ENCODE results near the gene PLEKHH1.

DNA sequence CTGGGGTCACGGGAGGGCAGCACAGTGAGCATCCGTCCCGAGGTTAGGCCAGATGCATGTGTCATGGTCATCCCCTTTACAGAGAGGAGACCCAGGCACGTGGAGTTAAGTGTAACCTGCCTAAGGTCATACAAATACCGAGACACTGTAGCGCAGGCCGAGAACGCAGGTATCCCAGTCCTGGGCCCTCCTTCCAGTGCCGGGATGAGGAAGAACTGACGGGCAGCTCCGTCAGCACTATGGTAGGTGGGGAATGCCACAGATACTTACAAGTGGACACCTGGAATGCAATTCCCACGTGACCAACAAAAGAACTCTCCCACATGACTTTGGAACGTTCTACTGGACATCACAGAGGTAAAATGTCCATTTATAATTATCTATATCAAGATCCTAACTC is 35.9 kb upstream of the PLEKHH1 start:
- TF ChIP-seq, protein P1, sequence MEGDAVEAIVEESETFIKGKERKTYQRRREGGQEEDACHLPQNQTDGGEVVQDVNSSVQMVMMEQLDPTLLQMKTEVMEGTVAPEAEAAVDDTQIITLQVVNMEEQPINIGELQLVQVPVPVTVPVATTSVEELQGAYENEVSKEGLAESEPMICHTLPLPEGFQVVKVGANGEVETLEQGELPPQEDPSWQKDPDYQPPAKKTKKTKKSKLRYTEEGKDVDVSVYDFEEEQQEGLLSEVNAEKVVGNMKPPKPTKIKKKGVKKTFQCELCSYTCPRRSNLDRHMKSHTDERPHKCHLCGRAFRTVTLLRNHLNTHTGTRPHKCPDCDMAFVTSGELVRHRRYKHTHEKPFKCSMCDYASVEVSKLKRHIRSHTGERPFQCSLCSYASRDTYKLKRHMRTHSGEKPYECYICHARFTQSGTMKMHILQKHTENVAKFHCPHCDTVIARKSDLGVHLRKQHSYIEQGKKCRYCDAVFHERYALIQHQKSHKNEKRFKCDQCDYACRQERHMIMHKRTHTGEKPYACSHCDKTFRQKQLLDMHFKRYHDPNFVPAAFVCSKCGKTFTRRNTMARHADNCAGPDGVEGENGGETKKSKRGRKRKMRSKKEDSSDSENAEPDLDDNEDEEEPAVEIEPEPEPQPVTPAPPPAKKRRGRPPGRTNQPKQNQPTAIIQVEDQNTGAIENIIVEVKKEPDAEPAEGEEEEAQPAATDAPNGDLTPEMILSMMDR (IDR thresholded peaks at IDR 0.05; ENCODE audit: poor library complexity, severe bottlenecking): no peak
- TF ChIP-seq EP300 (conservative IDR thresholded peaks at IDR 0.05; ENCODE audit: poor library complexity, severe bottlenecking) (no peak), POLR2AphosphoS5 (IDR thresholded peaks at IDR 0.05) (no peak), EZH2 (IDR thresholded peaks at IDR 0.05; ENCODE audit: borderline replicate concordance, insufficient read depth, low read length, poor library complexity, severe bottlenecking) (no peak), TAF1 (IDR thresholded peaks at IDR 0.05; ENCODE audit: low read depth) (no peak), SMC3 (conservative IDR thresholded peaks at IDR 0.05; ENCODE audit: poor library complexity) (no peak)
- TF ChIP-seq, protein P2, sequence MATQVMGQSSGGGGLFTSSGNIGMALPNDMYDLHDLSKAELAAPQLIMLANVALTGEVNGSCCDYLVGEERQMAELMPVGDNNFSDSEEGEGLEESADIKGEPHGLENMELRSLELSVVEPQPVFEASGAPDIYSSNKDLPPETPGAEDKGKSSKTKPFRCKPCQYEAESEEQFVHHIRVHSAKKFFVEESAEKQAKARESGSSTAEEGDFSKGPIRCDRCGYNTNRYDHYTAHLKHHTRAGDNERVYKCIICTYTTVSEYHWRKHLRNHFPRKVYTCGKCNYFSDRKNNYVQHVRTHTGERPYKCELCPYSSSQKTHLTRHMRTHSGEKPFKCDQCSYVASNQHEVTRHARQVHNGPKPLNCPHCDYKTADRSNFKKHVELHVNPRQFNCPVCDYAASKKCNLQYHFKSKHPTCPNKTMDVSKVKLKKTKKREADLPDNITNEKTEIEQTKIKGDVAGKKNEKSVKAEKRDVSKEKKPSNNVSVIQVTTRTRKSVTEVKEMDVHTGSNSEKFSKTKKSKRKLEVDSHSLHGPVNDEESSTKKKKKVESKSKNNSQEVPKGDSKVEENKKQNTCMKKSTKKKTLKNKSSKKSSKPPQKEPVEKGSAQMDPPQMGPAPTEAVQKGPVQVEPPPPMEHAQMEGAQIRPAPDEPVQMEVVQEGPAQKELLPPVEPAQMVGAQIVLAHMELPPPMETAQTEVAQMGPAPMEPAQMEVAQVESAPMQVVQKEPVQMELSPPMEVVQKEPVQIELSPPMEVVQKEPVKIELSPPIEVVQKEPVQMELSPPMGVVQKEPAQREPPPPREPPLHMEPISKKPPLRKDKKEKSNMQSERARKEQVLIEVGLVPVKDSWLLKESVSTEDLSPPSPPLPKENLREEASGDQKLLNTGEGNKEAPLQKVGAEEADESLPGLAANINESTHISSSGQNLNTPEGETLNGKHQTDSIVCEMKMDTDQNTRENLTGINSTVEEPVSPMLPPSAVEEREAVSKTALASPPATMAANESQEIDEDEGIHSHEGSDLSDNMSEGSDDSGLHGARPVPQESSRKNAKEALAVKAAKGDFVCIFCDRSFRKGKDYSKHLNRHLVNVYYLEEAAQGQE (IDR thresholded peaks at IDR 0.05; ENCODE audit: borderline replicate concordance): no peak

Data from neural cell (in vitro differentiated cells).